GM18951 (cell line): ENCODE results near the gene PARD6B.

Experiments
- POLR2A ChIP-seq: IDR thresholded peaks from 4 replicates; pipeline ENCODE4 v1.6.1; 2011; ENCODE audit warnings: mild to moderate bottlenecking; ENCODE audit not compliant: insufficient read length, insufficient read depth; ENCODE audit errors: extremely low read depth
- in situ Hi-C: fragments of 300-500 bp; cut with MboI; formaldehyde crosslinking; loops from one replicate; pipeline ENCODE4 v1.12.0; 2022; ENCODE audit warnings: low sequenced_read_pairs, mixed read lengths, inconsistent platforms; ENCODE audit not compliant: unreplicated experiment

The PARD6B gene

GRCh38 chr20:50772420-50773185 is 41.2 kb downstream of the PARD6B start:
- in situ Hi-C loops = no loop called here
- no peak for TF ChIP-seq POLR2A

- TF ChIP-seq POLR2A = no peak
- in situ Hi-C loops = no loop called here
Observed at GRCh38 chr20:50774515-50774914, 43.1 kb downstream of the PARD6B start.

- in situ Hi-C loops = loop anchor here (25.0 kb wide), 1 partner anchor 536 kb away; no protein-coding TSS in a partner anchor
- TF ChIP-seq POLR2A = no peak
Observed at GRCh38 chr20:50776122-50776817, 44.9 kb downstream of the PARD6B start.

- no peak for TF ChIP-seq POLR2A
- in situ Hi-C loops = loop anchor here (25.0 kb wide), 1 partner anchor 535 kb away; no protein-coding TSS in a partner anchor
Observed at GRCh38 chr20:50777373-50777772, 46.0 kb downstream of the PARD6B start.

- in situ Hi-C loops = loop anchor here (25.0 kb wide), 1 partner anchor 533 kb away; no protein-coding TSS in a partner anchor
Observed at GRCh38 chr20:50778994-50779393, 47.6 kb downstream of the PARD6B start.

GRCh38 chr20:50783390-50783789 is 52.0 kb downstream of the PARD6B start:
- in situ Hi-C loops = loop anchor here (25.0 kb wide), 1 partner anchor 529 kb away; no protein-coding TSS in a partner anchor
- TF ChIP-seq POLR2A = no peak

- in situ Hi-C loops = loop anchor here (25.0 kb wide), 1 partner anchor 528 kb away; no protein-coding TSS in a partner anchor
- no peak for TF ChIP-seq POLR2A
Observed at GRCh38 chr20:50783903-50784302, 52.5 kb downstream of the PARD6B start.

- no peak for TF ChIP-seq POLR2A
- in situ Hi-C loops = loop anchor here (25.0 kb wide), 1 partner anchor 528 kb away; no protein-coding TSS in a partner anchor
Observed at GRCh38 chr20:50784464-50784863, 53.1 kb downstream of the PARD6B start.

GRCh38 chr20:50786703-50787102 is 55.3 kb downstream of the PARD6B start:
- in situ Hi-C loops = loop anchor here (25.0 kb wide), 1 partner anchor 526 kb away; no protein-coding TSS in a partner anchor
- no peak for TF ChIP-seq POLR2A

- in situ Hi-C loops = loop anchor here (25.0 kb wide), 1 partner anchor 525 kb away; no protein-coding TSS in a partner anchor
- TF ChIP-seq POLR2A = no peak
Observed at GRCh38 chr20:50787181-50787580, 55.8 kb downstream of the PARD6B start.

GRCh38 chr20:50788045-50788991 is 56.9 kb downstream of the PARD6B start:
- no peak for TF ChIP-seq POLR2A
- in situ Hi-C loops = loop anchor here (25.0 kb wide), 1 partner anchor 524 kb away; no protein-coding TSS in a partner anchor

GRCh38 chr20:50789968-50790650 is 58.7 kb downstream of the PARD6B start:
- in situ Hi-C loops = loop anchor here (25.0 kb wide), 1 partner anchor 522 kb away; no protein-coding TSS in a partner anchor
- TF ChIP-seq POLR2A = no peak
